IMR-90 (cell line): ENCODE results near the gene AP2M1. TPM values are rescaled to one million over a fixed set of nuclear protein-coding genes. Genes with fewer than 3 reads are reported as not detected.
A peak's percentile ranks its signal among the peaks of the same experiment; 100 is the strongest.
"Not testable (repeated sequence)": the region's sequence is repeated elsewhere in the genome, so short reads cannot be mapped to it uniquely, and the experiment has no call there.

Experiments
- ATAC-seq: fragments of 200-7000 bp; cut with Tn5 transposase; 2 replicates; pipeline ENCODE4 v1.9.1; 2020; ENCODE audit warnings: low read depth, mild to moderate bottlenecking, moderate library complexity
- BruUV-seq: library from RNA; stranded (reverse); fragments of 400-500 nt; replicated peaks from 2 replicates; lab custom pipeline; 2021; lab: Mats Ljungman, UMichigan
- CTCF ChIA-PET: fragments of 300-600 bp; formaldehyde crosslinking; extraction: SDS; loops from one replicate; lab custom pipeline; 2021; ENCODE audit warnings: antibody characterized with exemption; lab: Yijun Ruan, JAX
- POLR2A ChIA-PET: fragments of 300-600 bp; sonication (Branson Sonifier 250); formaldehyde crosslinking; loops from one replicate; lab custom pipeline; 2022; ENCODE audit warnings: antibody characterized with exemption; ENCODE audit not compliant: unreplicated experiment; lab: Charles Lee
- DNase-seq: peaks from one replicate; pipeline ENCODE4 v3.0.0; 2013
- H2AFZ ChIP-seq: replicated peaks from 2 replicates; pipeline ENCODE3; 2013; ENCODE audit warnings: low read length, mild to moderate bottlenecking; ENCODE audit not compliant: poor library complexity
- H2AK5ac ChIP-seq: 2 replicates; pipeline ENCODE4 v1.6.1; 2013; ENCODE audit warnings: low read depth, low read length, inconsistent platforms
- H2AK9ac ChIP-seq: replicated peaks from 2 replicates; pipeline ENCODE3; 2013; ENCODE audit warnings: mild to moderate bottlenecking, low read depth, low read length, moderate library complexity; ENCODE audit not compliant: poor library complexity
- H2BK120ac ChIP-seq: 2 replicates; pipeline ENCODE4 v1.6.1; 2013; ENCODE audit warnings: low read depth, low read length, inconsistent platforms
- H2BK15ac ChIP-seq: 3 replicates; pipeline ENCODE4 v1.6.1; 2013; ENCODE audit warnings: low read depth, low read length, inconsistent platforms
- H2BK20ac ChIP-seq: 2 replicates; pipeline ENCODE4 v1.6.1; 2013; ENCODE audit warnings: low read depth, mild to moderate bottlenecking, inconsistent platforms, low read length, moderate library complexity
- H2BK5ac ChIP-seq: 2 replicates; pipeline ENCODE4 v1.6.1; 2013; ENCODE audit warnings: mild to moderate bottlenecking, low read depth, low read length, inconsistent platforms; ENCODE audit not compliant: poor library complexity, severe bottlenecking
- H3K14ac ChIP-seq: replicated peaks from 2 replicates; pipeline ENCODE4 v1.6.1; 2013; ENCODE audit warnings: low read depth, low read length, inconsistent platforms
- H3K18ac ChIP-seq: 2 replicates; pipeline ENCODE4 v1.6.1; 2013; ENCODE audit warnings: low read depth, low read length, control low read depth
- H3K23ac ChIP-seq: 2 replicates; pipeline ENCODE4 v1.6.1; 2013; ENCODE audit warnings: low read depth, low read length, inconsistent platforms
- H3K27ac ChIP-seq: 2 replicates; pipeline ENCODE4 v1.5.1; 2013; ENCODE audit warnings: mild to moderate bottlenecking, control low read depth, low read length; ENCODE audit not compliant: insufficient read depth
- H3K27me3 ChIP-seq: 2 replicates; pipeline ENCODE4 v1.6.1; 2013; ENCODE audit warnings: low read length; ENCODE audit not compliant: control insufficient read depth, insufficient read depth
- H3K36me3 ChIP-seq: 2 replicates; pipeline ENCODE4 v1.6.1; 2013; ENCODE audit warnings: low read length, mixed read lengths; ENCODE audit not compliant: control insufficient read depth, insufficient read depth
- H3K4ac ChIP-seq: 2 replicates; pipeline ENCODE4 v1.6.1; 2013; ENCODE audit warnings: low read depth, low read length, inconsistent platforms
- H3K4me1 ChIP-seq: 2 replicates; pipeline ENCODE4 v1.6.1; 2013; ENCODE audit warnings: low read length, mixed read lengths; ENCODE audit not compliant: control insufficient read depth, insufficient read depth
- H3K4me2 ChIP-seq: 2 replicates; pipeline ENCODE4 v1.6.1; 2013; ENCODE audit warnings: low read depth, mild to moderate bottlenecking, control low read depth, low read length, moderate library complexity
- H3K4me3 ChIP-seq: 2 replicates; pipeline ENCODE4 v1.5.1; 2013; ENCODE audit warnings: low read depth, mild to moderate bottlenecking, control low read depth, low read length, moderate library complexity; ENCODE audit not compliant: insufficient read depth
- H3K56ac ChIP-seq: 2 replicates; pipeline ENCODE4 v1.6.1; 2013; ENCODE audit warnings: low read length, inconsistent platforms; ENCODE audit not compliant: insufficient read depth; ENCODE audit errors: extremely low read depth
- H3K79me1 ChIP-seq, 2 experiments: 2 replicates each; pipeline ENCODE4 v1.6.1; 2013; ENCODE audit warnings: low read length in 2 of 2, inconsistent platforms in 1 of 2, low read depth in 1 of 2
- H3K9ac ChIP-seq: 2 replicates; pipeline ENCODE4 v1.6.1; 2013; ENCODE audit warnings: low read depth, low read length, control low read depth
- H3K9me1 ChIP-seq: 2 replicates; pipeline ENCODE4 v1.6.1; 2013; ENCODE audit warnings: low read length, inconsistent platforms; ENCODE audit not compliant: insufficient read depth
- H3K9me3 ChIP-seq: 2 replicates; pipeline ENCODE4 v1.6.1; 2013; ENCODE audit warnings: low read length; ENCODE audit not compliant: control insufficient read depth, insufficient read depth
- H4K20me1 ChIP-seq: 2 replicates; pipeline ENCODE4 v1.6.1; 2013; ENCODE audit warnings: low read length, inconsistent platforms; ENCODE audit not compliant: insufficient read depth
- H4K5ac ChIP-seq: 2 replicates; pipeline ENCODE4 v1.6.1; 2013; ENCODE audit warnings: mild to moderate bottlenecking, low read depth, low read length, control low read depth
- H4K8ac ChIP-seq, 2 experiments: 2 replicates each; pipeline ENCODE4 v1.6.1; 2013; ENCODE audit warnings: low read depth in 2 of 2, low read length in 2 of 2, control low read depth in 1 of 2, inconsistent platforms in 1 of 2
- H4K91ac ChIP-seq: 2 replicates; pipeline ENCODE4 v1.6.1; 2013; ENCODE audit warnings: low read depth, low read length, inconsistent platforms; ENCODE audit not compliant: insufficient read depth
- CTCF ChIP-seq: conservative IDR thresholded peaks from 2 replicates; pipeline ENCODE4 v1.5.1; 2012; ENCODE audit warnings: mild to moderate bottlenecking, low read depth, low read length, improper control_type of control experiment
- RAD21 ChIP-seq: IDR thresholded peaks from 2 replicates; pipeline ENCODE4 v1.6.1; 2012; ENCODE audit warnings: low read length, improper control_type of control experiment
- WGBS, 2 experiments: methylation state at CpG; one replicate each; pipeline versions ENCODE4 v1.1.5 to v1.1.7; 2013; ENCODE audit warnings: missing lambda C conversion rate in 2 of 2; ENCODE audit not compliant: insufficient read length in 1 of 2; ENCODE audit errors: extremely low coverage in 2 of 2; 5-methylcytosine and 5-hydroxymethylcytosine counted together
- dilution Hi-C: fragments of 300-500 bp; cut with HindIII; formaldehyde crosslinking; loops from one replicate; pipeline ENCODE4 v1.14.3; 2018; ENCODE audit warnings: low sequenced_read_pairs; ENCODE audit not compliant: unreplicated experiment
- in situ Hi-C: fragments of 300-500 bp; cut with MboI; formaldehyde crosslinking; loops from 3 replicates; pipeline ENCODE4 v1.14.3; 2019; ENCODE audit warnings: low sequenced_read_pairs, inconsistent platforms, mixed read lengths
- intact Hi-C: fragments of 100-400 bp; cut with micrococcal nuclease; formaldehyde crosslinking; loops from 2 replicates; pipeline ENCODE4 v1.10.0; 2022
- polyA plus RNA-seq, 3 experiments: library from polyadenylated mRNA; depleted of rRNA; stranded (reverse); fragments of >200 nt; gene quantifications; 2 replicates each; pipeline ENCODE4 v1.2.3, GENCODE V29; 2012; ENCODE audit warnings: low replicate concordance in 1 of 3
- total RNA-seq: library from RNA; depleted of rRNA; stranded (reverse); fragments of >200 nt; gene quantifications from 2 replicates; pipeline ENCODE4 v1.2.3, GENCODE V29; 2012

The AP2M1 gene
- total and polyA plus RNA-seq, 2 of the 4 experiments (the other 2 are of a cell fraction), result 876 to 1,065 TPM

DNA sequence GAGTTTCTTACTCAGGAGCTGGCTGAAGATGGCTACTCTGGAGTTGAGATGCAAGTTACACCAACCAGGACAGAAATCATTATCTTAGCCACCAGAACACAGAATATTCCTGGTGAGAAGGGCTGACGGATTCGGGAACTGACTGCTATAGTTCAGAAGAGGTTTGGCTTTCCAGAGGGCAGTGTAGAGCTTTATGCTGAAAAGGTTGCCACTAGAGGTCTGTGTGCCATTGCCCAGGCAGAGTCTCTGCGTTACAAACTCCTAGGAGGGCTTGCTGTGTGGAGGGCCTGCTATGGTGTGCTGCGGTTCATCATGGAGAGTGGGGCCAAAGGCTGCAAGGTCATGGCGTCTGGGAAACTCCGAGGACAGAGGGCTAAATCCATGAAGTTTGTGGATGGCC lies 24.9 kb upstream of the AP2M1 start:
- WGBS, 2 experiments, result 82% methylated on average over 4 of the region's 6 CpGs; no CpG with 5 or more reads in 1 of the 2 experiments
- H3K14ac ChIP-seq, H3K9me3 ChIP-seq, H4K5ac ChIP-seq, H3K27me3 ChIP-seq, DNase-seq, H3K18ac ChIP-seq, H2BK120ac ChIP-seq, H3K36me3 ChIP-seq, dilution Hi-C loops, H2BK5ac ChIP-seq, H2AFZ ChIP-seq, H3K4me3 ChIP-seq, H2AK5ac ChIP-seq, H2BK15ac ChIP-seq, H3K23ac ChIP-seq, H3K4ac ChIP-seq, H3K9me1 ChIP-seq, POLR2A ChIA-PET, H3K4me2 ChIP-seq, H3K9ac ChIP-seq, H2AK9ac ChIP-seq, BruUV-seq, H3K56ac ChIP-seq, H4K91ac ChIP-seq, H4K8ac ChIP-seq, H4K20me1 ChIP-seq, CTCF ChIA-PET, in situ Hi-C loops, H3K27ac ChIP-seq, H3K4me1 ChIP-seq, H2BK20ac ChIP-seq: not testable (repeated sequence)
- H3K79me1 ChIP-seq, result peaks cover 4 to 14% of the 10 kb centered on the region in 2 experiments
- peak; percentile 33; the same call in 1 of the 2 replicates for ATAC-seq
- TF ChIP-seq RAD21 (peak; percentile 24; the same call in 1 of the 2 replicates), CTCF (0 out of 2 replicates have a peak, but pooled peaks have one; percentile 18)
- intact Hi-C loops, result loop anchor here (5.0 kb wide), 1 partner anchor 103 kb away; no protein-coding TSS in a partner anchor
